Esophagus muscularis mucosa (tissue), 4 donors: Measurements from ENCODE around the gene COL19A1. TPM values are rescaled to one million over a fixed set of nuclear protein-coding genes. Genes with fewer than 3 reads are reported as not detected.
"Not testable (repeated sequence)": the region's sequence is repeated elsewhere in the genome, so short reads cannot be mapped to it uniquely, and the experiment has no call there.

Experiments
- DNase-seq: peaks from one replicate; pipeline ENCODE4 v3.0.0-alpha.2; 2017; ENCODE audit errors: extremely low spot score
- H3K27ac ChIP-seq, 4 donors: fragments of 200-600 bp; sonication (generic); replicated peaks in 1 of 4; 1 replicate in 3 of 4; 2 replicates in 1 of 4; pipeline ENCODE4 v1.5.1; 2016 to 2019; ENCODE audit warnings: mild to moderate bottlenecking in 1 of 4
- H3K27me3 ChIP-seq, 4 donors: fragments of 200-600 bp; sonication (generic); one replicate each; pipeline versions ENCODE4 v1.5.1 to v1.6.0; 2016 to 2019
- H3K36me3 ChIP-seq, 4 donors: fragments of 200-600 bp; sonication (generic); one replicate each; pipeline ENCODE4 v1.5.1; 2016 to 2019
- H3K4me1 ChIP-seq, 4 donors: fragments of 200-600 bp; sonication (generic); one replicate each; pipeline ENCODE4 v1.5.1; 2016 to 2019
- H3K4me3 ChIP-seq, 4 donors: fragments of 200-600 bp; sonication (generic); 1 replicate in 2 of 4; 2 replicates in 2 of 4; pipeline ENCODE4 v1.5.1; 2016 to 2019; ENCODE audit warnings: mild to moderate bottlenecking in 4 of 4, moderate library complexity in 1 of 4
- H3K9me3 ChIP-seq, 4 donors: fragments of 200-600 bp; sonication (generic); 1 replicate in 3 of 4; 2 replicates in 1 of 4; pipeline ENCODE4 v1.5.1; 2016 to 2019
- CTCF ChIP-seq, 3 experiments: fragments of 200-600 bp in 2 of 3; fragments of 450-650 bp in 1 of 3; sonication (generic) in 2 of 3; IDR thresholded peaks; one replicate each; pipeline ENCODE4 v1.5.1; 2017 to 2019; ENCODE audit warnings: antibody characterized with exemption in 3 of 3, mild to moderate bottlenecking in 2 of 3, moderate library complexity in 1 of 3
- EP300 ChIP-seq: sonication (generic); formaldehyde crosslinking; IDR thresholded peaks from one replicate; pipeline ENCODE4 v1.6.1; 2017; ENCODE audit warnings: antibody characterized with exemption
- POLR2A ChIP-seq: fragments of 450-650 bp; IDR thresholded peaks from one replicate; pipeline ENCODE4 v1.6.1; 2017; ENCODE audit warnings: antibody characterized with exemption, moderate library complexity, mild to moderate bottlenecking, low read depth
- POLR2AphosphoS5 ChIP-seq, 2 donors: sonication (generic); formaldehyde crosslinking; IDR thresholded peaks; one replicate each; pipeline ENCODE4 v1.6.1; 2017; ENCODE audit warnings: antibody characterized with exemption in 2 of 2
- WGBS: methylation state at CpG from one replicate; pipeline ENCODE4 v1.1.5; 2018; 5-methylcytosine and 5-hydroxymethylcytosine counted together
- intact Hi-C: fragments of 100-400 bp; cut with DNase I; formaldehyde crosslinking; loops from one replicate; pipeline ENCODE4 v1.15.1; 2023
- total RNA-seq, 4 donors: library from RNA; depleted of rRNA; stranded (reverse); fragments of >200 nt; gene quantifications; one replicate each; pipeline versions ENCODE4 v1.1.0 to v1.2.1, GENCODE V29; 2016

The COL19A1 gene
- total RNA-seq, 4 donors from 2014 or later: 1.7 to 4.0 (median 2.4) TPM

GRCh38 chr6:70008189-70008588 lies 141.8 kb downstream of the COL19A1 start:
- H3K4me3 ChIP-seq: no peak overlapping the region
- intact Hi-C loops: no loop called here
- no peak for TF ChIP-seq POLR2A

GRCh38 chr6:70010339-70010738 lies 144.0 kb downstream of the COL19A1 start:
- intact Hi-C loops, H3K27me3 ChIP-seq, H3K4me1 ChIP-seq, H3K4me3 ChIP-seq, H3K36me3 ChIP-seq, H3K9me3 ChIP-seq, DNase-seq, H3K27ac ChIP-seq: not testable (repeated sequence)
- 95% methylated on average over 24 of the region's 28 CpGs for WGBS

More at GRCh38 chr6:70008189-70008588, 141.8 kb downstream of the COL19A1 start:
- Histone ChIP-seq H3K9me3 (peaks cover 0 to 7% (median 5%) of the 10 kb centered on the region in 4 donors), H3K36me3 (no peaks in the 10 kb centered on the region), H3K27ac (no peak overlapping the region), H3K4me1 (no peaks in the 10 kb centered on the region), H3K27me3 (no peaks in the 10 kb centered on the region)
- no peak for DNase-seq

DNA sequence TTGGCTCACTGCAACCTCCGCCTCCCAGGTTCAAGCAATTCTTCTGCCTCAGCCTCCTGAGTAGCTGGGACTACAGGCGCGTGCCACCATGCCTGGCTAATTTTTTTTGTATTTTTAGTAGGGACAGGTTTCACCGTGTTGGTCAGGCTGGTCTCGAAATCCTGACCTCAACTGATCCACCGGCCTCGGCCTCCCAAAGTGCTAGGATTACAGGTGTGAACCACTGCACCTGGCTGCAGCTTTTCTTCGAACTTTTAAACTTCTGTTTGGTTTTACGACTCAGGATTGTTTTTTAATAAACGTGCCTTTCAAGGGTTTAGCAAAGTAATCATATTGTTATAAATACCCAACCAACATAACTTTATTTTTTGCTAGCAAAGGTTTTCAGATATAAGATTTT lies 156.8 kb downstream of the COL19A1 start:
- H3K27ac ChIP-seq, H3K36me3 ChIP-seq, H3K4me3 ChIP-seq, H3K27me3 ChIP-seq, H3K4me1 ChIP-seq, H3K9me3 ChIP-seq, intact Hi-C loops, DNase-seq: not testable (repeated sequence)
- 93% methylated on average over 10 of the region's 10 CpGs for WGBS

GRCh38 chr6:70028246-70028645 lies 161.9 kb downstream of the COL19A1 start:
- Histone ChIP-seq H3K27ac (no peak overlapping the region), H3K9me3 (no peaks in the 10 kb centered on the region), H3K4me1 (no peaks in the 10 kb centered on the region), H3K36me3 (no peaks in the 10 kb centered on the region), H3K27me3 (no peaks in the 10 kb centered on the region), H3K4me3 (no peak overlapping the region)
- no peak for DNase-seq
- intact Hi-C loops: no loop called here
- TF ChIP-seq POLR2A: no peak
- TF ChIP-seq EP300: no peak
- no peak for TF ChIP-seq CTCF (IDR thresholded peaks at IDR 0.05)
- TF ChIP-seq POLR2AphosphoS5 (IDR thresholded peaks at IDR 0.05): no peak
- 60% methylated on average over 1 of the region's 1 CpG for WGBS

DNA sequence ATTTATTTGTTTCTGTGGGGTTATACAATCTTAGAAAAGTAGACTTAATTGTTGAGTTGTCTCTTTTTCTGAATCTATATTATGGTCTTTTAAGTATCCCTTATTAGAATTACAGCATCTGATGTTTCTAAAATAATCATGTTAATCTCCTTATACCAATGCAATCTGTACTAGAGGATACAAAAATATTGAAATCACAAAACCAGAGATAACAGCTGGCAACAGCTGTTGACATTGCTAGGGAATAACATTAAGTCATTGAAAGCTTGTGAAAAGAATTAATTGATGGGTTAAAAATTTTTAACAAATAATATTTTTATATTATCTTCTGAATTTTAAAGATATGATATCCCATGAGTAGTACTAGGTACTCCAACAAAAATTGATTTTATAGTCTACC lies 162.6 kb downstream of the COL19A1 start:
- Histone ChIP-seq H3K27ac (no peak overlapping the region), H3K4me1 (no peaks in the 10 kb centered on the region), H3K9me3 (no peaks in the 10 kb centered on the region), H3K36me3 (no peaks in the 10 kb centered on the region), H3K27me3 (no peaks in the 10 kb centered on the region), H3K4me3 (no peak overlapping the region)
- no peak for DNase-seq
- TF ChIP-seq CTCF (IDR thresholded peaks at IDR 0.05) (no peak), EP300 (no peak), POLR2AphosphoS5 (IDR thresholded peaks at IDR 0.05) (no peak), POLR2A (no peak)
- intact Hi-C loops: no loop called here

- Histone ChIP-seq H3K4me1 (no peaks in the 10 kb centered on the region), H3K27me3 (no peaks in the 10 kb centered on the region), H3K4me3 (no peak overlapping the region), H3K9me3 (no peaks in the 10 kb centered on the region), H3K27ac (no peak overlapping the region), H3K36me3 (no peaks in the 10 kb centered on the region)
- DNase-seq: no peak
- intact Hi-C loops: no loop called here
- no peak for TF ChIP-seq CTCF (IDR thresholded peaks at IDR 0.05)
- no peak for TF ChIP-seq POLR2AphosphoS5 (IDR thresholded peaks at IDR 0.05)
- TF ChIP-seq POLR2A: no peak
- TF ChIP-seq EP300: no peak
- WGBS: 89% methylated on average over 3 of the region's 3 CpGs
These were observed 167.4 kb downstream of the COL19A1 start for GRCh38 chr6:70033781-70034180.
